Measurements from ENCODE around the gene TTC33.

DNA sequence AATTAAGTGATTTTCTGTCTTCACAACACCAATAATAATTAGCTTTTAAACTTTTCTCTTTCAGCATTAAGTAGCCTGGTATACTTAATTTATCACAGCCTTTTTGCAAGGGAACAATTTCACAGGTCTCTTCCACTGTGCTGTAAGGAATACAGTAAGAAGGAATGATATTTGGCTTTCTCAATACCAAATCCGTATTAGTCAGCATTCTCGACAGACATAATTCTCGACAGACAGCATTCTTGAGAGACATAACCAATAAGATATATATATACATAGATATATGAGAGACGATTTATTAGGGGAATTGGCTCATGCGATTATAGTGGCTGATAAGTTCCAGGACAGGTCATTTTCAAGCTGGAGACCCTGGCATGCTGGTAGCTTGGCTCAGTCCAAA is 24.4 kb upstream of the TTC33 start:
- TF ChIP-seq POLR2AphosphoS5 (IDR thresholded peaks at IDR 0.05): no peak
- TF ChIP-seq, protein P1, sequence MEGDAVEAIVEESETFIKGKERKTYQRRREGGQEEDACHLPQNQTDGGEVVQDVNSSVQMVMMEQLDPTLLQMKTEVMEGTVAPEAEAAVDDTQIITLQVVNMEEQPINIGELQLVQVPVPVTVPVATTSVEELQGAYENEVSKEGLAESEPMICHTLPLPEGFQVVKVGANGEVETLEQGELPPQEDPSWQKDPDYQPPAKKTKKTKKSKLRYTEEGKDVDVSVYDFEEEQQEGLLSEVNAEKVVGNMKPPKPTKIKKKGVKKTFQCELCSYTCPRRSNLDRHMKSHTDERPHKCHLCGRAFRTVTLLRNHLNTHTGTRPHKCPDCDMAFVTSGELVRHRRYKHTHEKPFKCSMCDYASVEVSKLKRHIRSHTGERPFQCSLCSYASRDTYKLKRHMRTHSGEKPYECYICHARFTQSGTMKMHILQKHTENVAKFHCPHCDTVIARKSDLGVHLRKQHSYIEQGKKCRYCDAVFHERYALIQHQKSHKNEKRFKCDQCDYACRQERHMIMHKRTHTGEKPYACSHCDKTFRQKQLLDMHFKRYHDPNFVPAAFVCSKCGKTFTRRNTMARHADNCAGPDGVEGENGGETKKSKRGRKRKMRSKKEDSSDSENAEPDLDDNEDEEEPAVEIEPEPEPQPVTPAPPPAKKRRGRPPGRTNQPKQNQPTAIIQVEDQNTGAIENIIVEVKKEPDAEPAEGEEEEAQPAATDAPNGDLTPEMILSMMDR (IDR thresholded peaks at IDR 0.05): no peak
